Activated CD4-positive, alpha-beta T cell treated with anti-CD3 and anti-CD28 coated beads, Interleukin-2, amount 50 U/mL, for 48 hours (primary cell): ENCODE results near the gene CD248.
"Not testable (repeated sequence)": the region's sequence is repeated elsewhere in the genome, so short reads cannot be mapped to it uniquely, and the experiment has no call there.

Source experiments
- DNase-seq, 2 experiments: peaks; one replicate each; pipeline ENCODE4 v3.0.0-alpha.2; 2020

Gene CD248

GRCh38 chr11:66287211-66287888, 29.5 kb downstream of the CD248 start:
- DNase-seq, result no peak

DNA sequence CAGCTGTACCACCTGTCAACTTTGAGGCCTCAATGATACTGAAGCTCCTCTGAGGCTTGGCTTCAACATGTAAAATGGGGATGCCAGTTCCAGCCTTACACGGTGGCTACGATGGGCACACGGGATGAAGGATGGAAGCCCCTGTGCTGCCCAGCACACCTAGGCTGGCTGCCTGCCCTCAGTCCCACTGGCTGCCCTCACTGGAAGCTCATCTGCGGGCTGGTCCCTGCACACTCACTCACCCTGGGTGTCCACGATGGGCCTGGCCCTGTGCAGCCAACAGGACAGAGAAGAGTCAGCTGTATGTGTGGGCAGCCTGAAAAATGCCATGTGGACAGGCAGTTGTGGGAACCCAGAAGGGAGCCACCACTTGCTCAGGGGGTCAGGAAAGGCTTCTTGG, 30.1 kb downstream of the CD248 start:
- DNase-seq, result no peak

- DNase-seq, result no peak
Measured at GRCh38 chr11:66285250-66285947, 31.4 kb downstream of the CD248 start.

- no peak for DNase-seq
Measured at GRCh38 chr11:66284526-66285078, 32.2 kb downstream of the CD248 start.

GRCh38 chr11:66283461-66284105, 33.3 kb downstream of the CD248 start:
- no peak for DNase-seq

GRCh38 chr11:66282468-66283455, 34.1 kb downstream of the CD248 start:
- peak; percentile 99 for DNase-seq

GRCh38 chr11:66281776-66282467, 34.9 kb downstream of the CD248 start:
- DNase-seq, result no peak

GRCh38 chr11:66281001-66281400, 35.8 kb downstream of the CD248 start:
- DNase-seq, result no peak

- no peak for DNase-seq
Measured at GRCh38 chr11:66280428-66280827, 36.4 kb downstream of the CD248 start.

DNA sequence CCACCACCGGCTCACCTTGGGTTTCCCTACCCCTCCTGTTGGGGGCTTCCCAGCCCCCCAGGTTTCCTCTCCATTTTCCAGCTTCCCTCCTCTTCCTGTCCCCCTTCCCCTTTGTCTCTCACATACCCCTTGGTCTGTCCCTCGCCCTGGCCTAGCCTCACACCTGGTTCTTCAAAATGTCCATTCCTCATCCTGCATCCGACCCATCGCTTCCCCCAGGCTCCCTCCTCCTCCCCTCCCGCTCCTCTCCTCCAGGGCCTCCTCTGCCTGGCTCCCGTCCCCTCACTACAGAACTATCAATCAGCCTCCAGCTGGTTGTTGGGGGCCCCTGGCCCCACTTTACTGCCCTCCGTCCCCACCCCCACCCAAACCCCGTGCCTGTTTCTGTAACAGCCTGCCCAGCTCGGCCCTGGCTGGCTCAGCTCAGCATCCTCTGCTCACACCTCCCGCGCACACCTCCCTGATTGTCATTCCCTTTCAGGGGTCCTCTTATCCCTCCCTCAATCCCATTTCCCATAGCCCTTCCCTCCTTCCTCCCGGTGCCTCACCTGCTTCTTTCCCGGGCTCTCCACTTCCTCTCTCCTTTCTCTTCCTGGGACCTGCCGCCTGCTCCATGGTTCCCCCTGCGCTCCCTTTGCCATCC, 37.6 kb downstream of the CD248 start:
- DNase-seq, result no peak

DNA sequence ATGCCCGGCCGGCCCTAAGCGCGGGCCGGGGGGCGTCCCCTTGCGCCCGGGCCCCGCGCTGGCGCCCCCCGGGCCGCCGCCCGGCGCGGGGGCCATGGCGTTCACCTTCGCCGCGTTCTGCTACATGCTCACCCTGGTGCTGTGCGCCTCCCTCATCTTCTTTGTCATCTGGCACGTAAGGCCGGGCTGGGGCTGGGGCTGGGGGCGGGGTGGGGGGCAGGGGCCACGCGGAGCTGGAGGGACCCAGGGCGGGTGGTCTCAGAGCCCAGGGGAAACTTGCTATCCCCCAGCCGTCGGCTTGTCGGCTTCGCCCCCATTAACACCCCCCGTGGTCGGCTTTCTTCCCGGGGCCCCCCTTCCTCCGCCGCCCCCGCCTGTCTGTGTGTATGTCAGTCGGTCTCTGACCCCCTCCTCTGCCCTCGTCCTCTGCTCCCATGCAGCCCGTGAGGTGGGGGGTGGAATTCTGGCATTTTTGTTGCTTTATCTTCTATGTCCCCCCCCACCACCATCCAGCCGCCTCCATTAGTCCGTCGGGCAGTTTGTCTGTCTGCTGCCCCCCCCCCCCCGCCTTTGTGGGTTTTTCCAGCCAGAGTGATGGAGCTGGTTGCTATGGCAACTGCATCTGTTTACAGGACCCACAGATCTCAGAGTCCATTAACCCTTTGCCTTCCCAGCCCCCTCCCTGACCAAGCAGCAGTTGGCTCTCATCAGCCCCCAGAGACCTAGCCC, 38.3 kb downstream of the CD248 start:
- DNase-seq, result no peak

GRCh38 chr11:66277471-66278362, 39.1 kb downstream of the CD248 start, which contains the start of gene CNIH2:
TSS of gene CNIH2 (plus strand) at chr11:66278175. CDS start at chr11:66278457, 282 bp downstream.
- peak; percentile 34 to 54 for DNase-seq

DNA sequence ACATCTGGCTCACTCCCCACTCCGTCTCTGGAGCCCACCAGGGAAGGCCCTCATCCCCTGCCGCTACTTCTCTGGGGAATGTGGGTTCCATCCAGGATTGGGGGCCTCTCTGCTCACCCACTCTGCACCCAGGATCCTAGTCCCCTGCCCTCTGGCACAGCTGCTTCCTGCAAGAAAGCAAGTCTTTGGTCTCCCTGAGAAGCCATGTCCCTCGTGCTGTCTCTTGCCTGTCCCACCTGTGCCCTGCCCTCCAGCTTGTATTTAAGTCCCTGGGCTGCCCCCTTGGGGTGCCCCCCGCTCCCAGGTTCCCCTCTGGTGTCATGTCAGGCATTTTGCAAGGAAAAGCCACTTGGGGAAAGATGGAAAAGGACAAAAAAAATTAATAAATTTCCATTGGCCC, 39.8 kb downstream of the CD248 start:
- DNase-seq, result not testable (repeated sequence)

DNA sequence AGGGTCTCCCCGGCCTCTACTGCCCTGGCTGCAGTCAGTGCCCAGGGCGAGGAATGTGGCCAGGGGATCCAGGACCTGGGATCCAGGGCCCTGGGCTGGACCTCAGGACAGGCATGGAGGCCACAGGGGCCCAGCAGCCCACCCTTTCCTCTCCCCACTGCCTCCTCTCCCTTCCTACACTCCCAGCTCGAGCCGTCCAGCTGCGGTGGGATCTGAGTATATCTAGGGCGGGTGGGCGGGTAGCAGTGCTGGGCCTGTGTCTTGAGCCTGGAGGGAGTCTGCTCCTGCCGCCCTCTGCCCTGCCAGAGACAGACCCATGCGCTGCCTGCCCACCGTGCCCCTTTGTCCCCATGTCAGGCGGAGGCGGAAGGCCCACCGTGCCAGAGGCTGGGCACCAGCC, 40.2 kb downstream of the CD248 start:
- not testable (repeated sequence) for DNase-seq

GRCh38 chr11:66275984-66276612, 40.7 kb downstream of the CD248 start:
- DNase-seq, result no peak

DNA sequence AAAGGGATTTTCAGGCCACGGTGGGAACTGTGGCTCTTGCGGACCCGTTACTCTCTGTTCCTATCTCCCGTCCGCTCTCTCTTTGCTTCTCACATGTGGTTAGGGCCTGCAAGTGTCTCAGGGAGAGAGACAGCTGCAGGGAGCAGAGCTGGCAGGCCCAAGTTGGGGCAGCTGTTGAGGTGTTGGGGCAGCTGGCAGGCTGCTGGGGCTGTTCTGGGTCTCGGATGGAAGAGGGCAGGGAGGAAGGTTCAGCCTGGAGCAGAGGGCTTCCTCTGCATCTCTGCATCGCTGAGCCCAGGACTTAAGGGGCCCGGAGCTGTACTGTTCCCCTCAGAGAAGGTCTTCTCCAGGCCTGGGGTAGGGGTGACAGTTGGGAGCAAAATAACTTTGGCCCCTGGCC, 41.4 kb downstream of the CD248 start:
- no peak for DNase-seq

- DNase-seq, result no peak
Measured at GRCh38 chr11:66274219-66274618, 42.6 kb downstream of the CD248 start.

DNA sequence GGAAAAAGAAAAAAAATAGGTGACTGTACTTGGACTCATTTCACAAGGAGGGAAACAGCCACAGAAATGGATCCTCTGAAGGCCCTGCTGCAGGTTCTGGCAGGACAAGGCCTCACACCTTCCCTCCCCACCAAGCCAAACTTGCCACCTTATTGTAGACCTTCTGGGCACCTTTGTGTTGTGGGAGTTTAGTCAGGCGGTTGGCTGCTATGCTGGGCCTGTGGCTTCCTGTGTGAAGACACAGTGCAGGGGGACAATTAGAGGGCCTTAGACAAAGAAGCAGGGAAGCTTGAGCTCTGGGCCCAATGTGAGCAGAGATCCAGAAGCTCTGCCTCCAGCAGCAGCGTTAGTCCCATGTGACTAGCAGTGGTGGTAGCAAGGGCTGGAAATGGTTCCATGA, 44.2 kb downstream of the CD248 start:
- DNase-seq, result no peak

DNA sequence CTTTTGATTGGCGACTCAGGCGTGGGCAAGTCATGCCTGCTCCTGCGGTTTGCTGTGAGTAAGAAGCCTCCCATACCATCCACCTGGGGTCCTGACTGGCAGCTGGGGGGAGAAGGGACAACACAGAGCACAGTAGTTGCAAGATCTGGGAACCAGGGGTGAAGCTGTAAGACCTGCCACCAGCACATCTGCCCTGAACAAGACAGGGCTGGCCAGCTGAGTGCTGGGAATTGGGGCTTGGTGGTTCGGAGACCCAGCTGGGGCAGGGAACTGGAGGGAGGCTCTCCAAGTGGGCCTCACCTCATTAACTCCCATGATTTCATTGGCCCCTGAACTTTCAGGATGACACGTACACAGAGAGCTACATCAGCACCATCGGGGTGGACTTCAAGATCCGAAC, 45.0 kb downstream of the CD248 start:
- no peak for DNase-seq
